Measurements from ENCODE around the gene ZNF532. TPM values are rescaled to one million over a fixed set of nuclear protein-coding genes. Genes with fewer than 3 reads are reported as not detected.

ZNF532 gene
- total and polyA plus RNA-seq, 2 of the 13 experiments (the other 11 are each of a cell fraction or from before 2014, with no cell fraction given) = not detected

DNA sequence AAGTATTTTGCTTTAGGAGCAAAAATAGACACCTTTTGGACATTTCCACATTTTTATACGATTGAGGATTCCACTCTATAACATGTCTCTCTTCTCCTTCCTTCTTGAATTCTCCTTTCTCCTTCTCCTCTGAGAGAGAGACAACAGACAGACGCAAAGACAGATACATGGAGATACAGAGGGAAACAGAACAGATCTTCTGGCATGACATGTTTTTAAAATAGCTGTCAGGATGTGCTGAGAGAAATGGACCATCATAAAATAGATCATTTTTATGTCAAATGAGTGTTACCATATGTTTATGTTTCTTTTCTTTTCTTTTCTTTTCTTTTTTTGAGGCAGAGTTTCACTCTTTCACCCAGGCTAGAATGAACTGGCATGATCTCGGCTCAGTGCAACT, 44.4 kb upstream of the ZNF532 start (continued):
- TF ChIP-seq TARDBP (CRISPR knock-in tag; IDR thresholded peaks at IDR 0.05) = no peak

DNA sequence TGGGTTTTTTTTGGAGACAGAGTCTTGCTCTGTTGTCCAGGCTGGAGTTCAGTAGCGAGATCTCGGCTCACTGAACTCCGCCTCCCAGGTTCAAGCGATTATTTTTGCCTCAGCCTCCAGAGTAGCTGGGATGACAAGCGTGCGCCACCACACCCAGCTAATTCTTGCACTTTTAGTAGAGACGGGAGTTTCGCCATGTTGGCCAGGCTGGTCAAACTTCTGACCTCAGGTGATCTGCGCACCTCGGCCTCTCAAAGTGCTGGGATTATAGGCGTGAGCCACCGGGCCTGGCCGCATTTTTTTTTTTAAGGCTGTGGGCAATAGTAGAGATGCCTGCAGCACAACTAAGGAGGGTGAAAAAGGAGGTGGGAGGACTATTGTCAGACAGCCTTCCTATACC, 41.7 kb upstream of the ZNF532 start:
- Histone ChIP-seq H4K20me1 (ENCODE audit: insufficient read depth, low read length) (no peaks in the 10 kb centered on the region), H3K4me2 (ENCODE audit: low read depth, low read length) (no peak overlapping the region), H3K36me3 (replicated peaks in 1 of 2; ENCODE audit: control insufficient read depth in 1 of 2, insufficient read depth in 2 of 2, low read length in 2 of 2) (no peaks in the 10 kb centered on the region), H3K4me3 (replicated peaks in 1 of 3; ENCODE audit: insufficient read depth in 1 of 3, low read depth in 2 of 3, low read length in 3 of 3) (no peak overlapping the region), H3K9me3 (ENCODE audit: low read length) (no peaks in the 10 kb centered on the region), H2AFZ (ENCODE audit: low read length) (no peak overlapping the region), H3K9ac (ENCODE audit: insufficient read depth, low read depth, low read length) (no peak overlapping the region), H3K27me3 (ENCODE audit: control insufficient read depth in 1 of 2, insufficient read depth in 2 of 2, low read length in 2 of 2) (peaks cover 0 to 18% of the 10 kb centered on the region in 2 experiments; a peak in 2 of 5 replicates), H3K27ac (ENCODE audit: extremely low read length, insufficient read depth, low read length) (no peak overlapping the region), H3K4me1 (ENCODE audit: insufficient read depth, low read length) (no peaks in the 10 kb centered on the region), H3K79me2 (ENCODE audit: insufficient read depth, low read length) (no peaks in the 10 kb centered on the region)
- ChIA-PET POLR2A (no interaction called here), CTCF (ENCODE audit: low intra/inter-chr PET ratio, low total read pairs) (no interaction called here)
- FAIRE-seq (no peak), DNase-seq (ENCODE audit: low spot score) (no peak), ATAC-seq (no peak)
- intact Hi-C loops (cut with micrococcal nuclease; ENCODE audit: unreplicated experiment) = no loop called here
- 70% methylated on average over 11 of the region's 13 CpGs for WGBS (ENCODE audit: low lambda C conversion rate)
- in situ Hi-C loops (cut with HindIII; ENCODE audit: extremely low pct_ligation_motif_present, low pct_unique_long_range_greater_than_20kb) = no loop called here
- BruUV-seq (replicated peaks) = no TSS peak
- TF ChIP-seq, protein P1, sequence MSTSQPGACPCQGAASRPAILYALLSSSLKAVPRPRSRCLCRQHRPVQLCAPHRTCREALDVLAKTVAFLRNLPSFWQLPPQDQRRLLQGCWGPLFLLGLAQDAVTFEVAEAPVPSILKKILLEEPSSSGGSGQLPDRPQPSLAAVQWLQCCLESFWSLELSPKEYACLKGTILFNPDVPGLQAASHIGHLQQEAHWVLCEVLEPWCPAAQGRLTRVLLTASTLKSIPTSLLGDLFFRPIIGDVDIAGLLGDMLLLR (CRISPR knock-in tag; IDR thresholded peaks at IDR 0.05) = no peak
- no peak for TF ChIP-seq CBX2 (IDR thresholded peaks at IDR 0.05; ENCODE audit: low read depth, low read length)
- no peak for TF ChIP-seq CBX2 (CRISPR knock-in tag; IDR thresholded peaks at IDR 0.05; ENCODE audit: low read depth)
- TF ChIP-seq, protein P2, sequence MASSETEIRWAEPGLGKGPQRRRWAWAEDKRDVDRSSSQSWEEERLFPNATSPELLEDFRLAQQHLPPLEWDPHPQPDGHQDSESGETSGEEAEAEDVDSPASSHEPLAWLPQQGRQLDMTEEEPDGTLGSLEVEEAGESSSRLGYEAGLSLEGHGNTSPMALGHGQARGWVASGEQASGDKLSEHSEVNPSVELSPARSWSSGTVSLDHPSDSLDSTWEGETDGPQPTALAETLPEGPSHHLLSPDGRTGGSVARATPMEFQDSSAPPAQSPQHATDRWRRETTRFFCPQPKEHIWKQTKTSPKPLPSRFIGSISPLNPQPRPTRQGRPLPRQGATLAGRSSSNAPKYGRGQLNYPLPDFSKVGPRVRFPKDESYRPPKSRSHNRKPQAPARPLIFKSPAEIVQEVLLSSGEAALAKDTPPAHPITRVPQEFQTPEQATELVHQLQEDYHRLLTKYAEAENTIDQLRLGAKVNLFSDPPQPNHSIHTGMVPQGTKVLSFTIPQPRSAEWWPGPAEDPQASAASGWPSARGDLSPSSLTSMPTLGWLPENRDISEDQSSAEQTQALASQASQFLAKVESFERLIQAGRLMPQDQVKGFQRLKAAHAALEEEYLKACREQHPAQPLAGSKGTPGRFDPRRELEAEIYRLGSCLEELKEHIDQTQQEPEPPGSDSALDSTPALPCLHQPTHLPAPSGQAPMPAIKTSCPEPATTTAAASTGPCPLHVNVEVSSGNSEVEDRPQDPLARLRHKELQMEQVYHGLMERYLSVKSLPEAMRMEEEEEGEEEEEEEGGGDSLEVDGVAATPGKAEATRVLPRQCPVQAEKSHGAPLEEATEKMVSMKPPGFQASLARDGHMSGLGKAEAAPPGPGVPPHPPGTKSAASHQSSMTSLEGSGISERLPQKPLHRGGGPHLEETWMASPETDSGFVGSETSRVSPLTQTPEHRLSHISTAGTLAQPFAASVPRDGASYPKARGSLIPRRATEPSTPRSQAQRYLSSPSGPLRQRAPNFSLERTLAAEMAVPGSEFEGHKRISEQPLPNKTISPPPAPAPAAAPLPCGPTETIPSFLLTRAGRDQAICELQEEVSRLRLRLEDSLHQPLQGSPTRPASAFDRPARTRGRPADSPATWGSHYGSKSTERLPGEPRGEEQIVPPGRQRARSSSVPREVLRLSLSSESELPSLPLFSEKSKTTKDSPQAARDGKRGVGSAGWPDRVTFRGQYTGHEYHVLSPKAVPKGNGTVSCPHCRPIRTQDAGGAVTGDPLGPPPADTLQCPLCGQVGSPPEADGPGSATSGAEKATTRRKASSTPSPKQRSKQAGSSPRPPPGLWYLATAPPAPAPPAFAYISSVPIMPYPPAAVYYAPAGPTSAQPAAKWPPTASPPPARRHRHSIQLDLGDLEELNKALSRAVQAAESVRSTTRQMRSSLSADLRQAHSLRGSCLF (CRISPR knock-in tag; IDR thresholded peaks at IDR 0.05; ENCODE audit: borderline replicate concordance) = no peak
- TF ChIP-seq, protein P3, sequence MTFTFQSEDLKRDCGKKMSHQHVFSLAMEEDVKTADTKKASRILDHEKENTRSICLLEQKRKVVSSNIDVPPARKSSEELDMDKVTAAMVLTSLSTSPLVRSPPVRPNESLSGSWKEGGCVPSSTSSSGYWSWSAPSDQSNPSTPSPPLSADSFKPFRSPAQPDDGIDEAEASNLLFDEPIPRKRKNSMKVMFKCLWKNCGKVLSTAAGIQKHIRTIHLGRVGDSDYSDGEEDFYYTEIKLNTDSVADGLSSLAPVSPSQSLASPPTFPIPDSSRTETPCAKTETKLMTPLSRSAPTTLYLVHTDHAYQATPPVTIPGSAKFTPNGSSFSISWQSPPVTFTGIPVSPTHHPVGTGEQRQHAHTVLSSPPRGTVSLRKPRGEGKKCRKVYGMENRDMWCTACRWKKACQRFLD (CRISPR knock-in tag; IDR thresholded peaks at IDR 0.05; ENCODE audit: borderline replicate concordance) = no peak
- TF ChIP-seq GABPB1 (CRISPR knock-in tag; IDR thresholded peaks at IDR 0.05) = no peak
- TF ChIP-seq, protein P4, sequence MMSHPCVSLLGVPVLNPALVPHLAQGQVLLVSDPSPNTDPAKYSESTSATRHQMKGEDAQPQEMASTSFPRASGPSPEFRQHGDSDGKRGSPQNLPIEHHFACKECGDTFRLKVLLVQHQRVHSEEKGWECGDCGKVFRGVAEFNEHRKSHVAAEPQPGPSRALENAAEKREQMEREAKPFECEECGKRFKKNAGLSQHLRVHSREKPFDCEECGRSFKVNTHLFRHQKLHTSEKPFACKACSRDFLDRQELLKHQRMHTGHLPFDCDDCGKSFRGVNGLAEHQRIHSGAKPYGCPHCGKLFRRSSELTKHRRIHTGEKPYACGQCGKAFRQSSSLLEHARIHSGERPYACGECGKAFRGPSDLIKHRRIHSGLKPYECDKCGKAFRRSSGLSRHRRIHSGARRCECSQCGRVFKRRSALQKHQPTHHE (CRISPR knock-in tag; IDR thresholded peaks at IDR 0.05; ENCODE audit: borderline replicate concordance) = no peak
- TF ChIP-seq, protein P5, sequence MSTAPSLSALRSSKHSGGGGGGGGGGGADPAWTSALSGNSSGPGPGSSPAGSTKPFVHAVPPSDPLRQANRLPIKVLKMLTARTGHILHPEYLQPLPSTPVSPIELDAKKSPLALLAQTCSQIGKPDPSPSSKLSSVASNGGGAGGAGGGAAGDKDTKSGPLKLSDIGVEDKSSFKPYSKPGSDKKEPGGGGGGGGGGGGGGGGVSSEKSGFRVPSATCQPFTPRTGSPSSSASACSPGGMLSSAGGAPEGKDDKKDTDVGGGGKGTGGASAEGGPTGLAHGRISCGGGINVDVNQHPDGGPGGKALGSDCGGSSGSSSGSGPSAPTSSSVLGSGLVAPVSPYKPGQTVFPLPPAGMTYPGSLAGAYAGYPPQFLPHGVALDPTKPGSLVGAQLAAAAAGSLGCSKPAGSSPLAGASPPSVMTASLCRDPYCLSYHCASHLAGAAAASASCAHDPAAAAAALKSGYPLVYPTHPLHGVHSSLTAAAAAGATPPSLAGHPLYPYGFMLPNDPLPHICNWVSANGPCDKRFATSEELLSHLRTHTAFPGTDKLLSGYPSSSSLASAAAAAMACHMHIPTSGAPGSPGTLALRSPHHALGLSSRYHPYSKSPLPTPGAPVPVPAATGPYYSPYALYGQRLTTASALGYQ (CRISPR knock-in tag; IDR thresholded peaks at IDR 0.05) = no peak
